K562 (cell line): ENCODE measurements around the gene HDAC5. TPM values are rescaled to one million over a fixed set of nuclear protein-coding genes. Genes with fewer than 3 reads are reported as not detected.
A peak's percentile ranks its signal among the peaks of the same experiment; 100 is the strongest.

ENCODE experiments used
- BRCA1 ChIP-seq, 2 experiments: fragments of 450-650 bp in 1 of 2; sonication (generic) in 1 of 2; formaldehyde crosslinking in 1 of 2; IDR thresholded peaks; 2 replicates each; pipeline versions ENCODE4 v1.5.0 to v1.6.1; 2017 to 2020; ENCODE audit warnings: mild to moderate bottlenecking in 1 of 2, missing genetic modification reagents in 1 of 2
- E2F5 ChIP-seq: sonication (generic); formaldehyde crosslinking; IDR thresholded peaks from 2 replicates; pipeline ENCODE4 v1.8.0; 2022; ENCODE audit warnings: mild to moderate bottlenecking, missing genetic modification reagents
- FOXK2 ChIP-seq, 2 experiments: fragments of 450-650 bp; IDR thresholded peaks in 1 of 2; conservative IDR thresholded peaks in 1 of 2; 2 replicates each; pipeline ENCODE4 v1.6.1; 2016; ENCODE audit warnings: low read depth in 2 of 2, mild to moderate bottlenecking in 1 of 2
- GABPA ChIP-seq: fragments of 200-800 bp; sonication (Bioruptor generic); conservative IDR thresholded peaks from 2 replicates; pipeline ENCODE4 v1.6.1; 2016; ENCODE audit warnings: low read depth, missing genetic modification characterization, missing compliant biosample characterization
- KAT8 ChIP-seq: fragments of 450-650 bp; IDR thresholded peaks from 2 replicates; pipeline ENCODE4 v1.6.1; 2016; ENCODE audit warnings: low read depth, mild to moderate bottlenecking
- KDM2B ChIP-seq: fragments of 250-450 bp; sonication (Bioruptor Pico); IDR thresholded peaks from 2 replicates; pipeline ENCODE4 v1.8.0; 2021; ENCODE audit warnings: mild to moderate bottlenecking, moderate library complexity
- LCOR ChIP-seq: sonication (generic); formaldehyde crosslinking; IDR thresholded peaks from 2 replicates; pipeline ENCODE4 v1.8.0; 2022; ENCODE audit warnings: mild to moderate bottlenecking, missing genetic modification reagents
- MEF2A ChIP-seq: IDR thresholded peaks from 2 replicates; pipeline ENCODE4 v1.6.1; 2011; ENCODE audit warnings: low read depth, mild to moderate bottlenecking, low read length, moderate library complexity; ENCODE audit not compliant: control insufficient read depth
- MNT ChIP-seq, 2 experiments: fragments of 450-650 bp; conservative IDR thresholded peaks; 2 replicates each; pipeline ENCODE4 v1.6.1; 2017; ENCODE audit warnings: mild to moderate bottlenecking in 2 of 2, moderate library complexity in 2 of 2
- MYC ChIP-seq, 2 experiments: fragments of 250-450 bp in 1 of 2; sonication (Bioruptor Pico) in 1 of 2; IDR thresholded peaks; 2 replicates each; pipeline versions ENCODE4 v1.5.1 to v1.6.1; 2012 to 2021; ENCODE audit warnings: low read depth in 2 of 2, borderline replicate concordance in 1 of 2, improper control_type of control experiment in 1 of 2, low read length in 1 of 2, mild to moderate bottlenecking in 1 of 2, moderate library complexity in 1 of 2
- PRPF4 ChIP-seq: fragments of 200-400 bp; formaldehyde crosslinking; IDR thresholded peaks from one replicate; pipeline ENCODE4 v1.6.1; 2017; ENCODE audit warnings: low read length, low read depth, mild to moderate bottlenecking; ENCODE audit not compliant: insufficient read depth, poor library complexity, severe bottlenecking
- SMARCA5 ChIP-seq: fragments of 450-650 bp; IDR thresholded peaks from 2 replicates; pipeline ENCODE4 v1.6.1; 2016
- SUPT5H ChIP-seq: fragments of 450-650 bp; IDR thresholded peaks from 2 replicates; pipeline ENCODE4 v1.6.1; 2016
- YY1 ChIP-seq, 3 experiments: IDR thresholded peaks; 2 replicates each; pipeline ENCODE4 v1.6.1; 2011; ENCODE audit warnings: low read length in 2 of 3, mild to moderate bottlenecking in 2 of 3, moderate library complexity in 2 of 3, borderline replicate concordance in 1 of 3, control low read depth in 1 of 3, low read depth in 1 of 3; ENCODE audit not compliant: insufficient read depth in 3 of 3, insufficient replicate concordance in 2 of 3, control insufficient read depth in 1 of 3, insufficient read length in 1 of 3; ENCODE audit errors: extremely low read depth in 1 of 3
- ZFP36 ChIP-seq: fragments of 150-350 bp; IDR thresholded peaks from 2 replicates; pipeline ENCODE4 v1.6.1; 2018; ENCODE audit warnings: low read length, low read depth; ENCODE audit not compliant: partially characterized antibody
- polyA plus RNA-seq, 8 experiments: library from polyadenylated mRNA; depleted of rRNA in 4 of 8; stranded (reverse) in 5 of 8; unstranded in 3 of 8; fragments of >200 nt; fragmentation: Nextera tagmentation in 2 of 8; fragmentation: Illumina TruSeq in 1 of 8; extraction: Ambion mirVana in 2 of 8; extraction: Trizol in 1 of 8; gene quantifications; 2 replicates each; pipeline versions ENCODE4 v1.2.1 to v1.2.3, GENCODE V29; 2011 to 2014; ENCODE audit warnings: inconsistent platforms in 1 of 8, missing spikeins in 1 of 8
- total RNA-seq, 7 experiments: library from RNA; depleted of rRNA in 6 of 7; stranded (reverse); fragments of >200 nt in 6 of 7; fragmentation: Illumina TruSeq in 2 of 7; extraction: Trizol in 2 of 7; gene quantifications; 2 replicates each; pipeline versions ENCODE4 v1.2.1 to v1.2.3, GENCODE V29; 2011 to 2021; ENCODE audit warnings: low replicate concordance in 1 of 7
- TF ChIP-seq, protein P1 (sequence below): fragments of 250-450 bp; sonication (Bioruptor Pico); IDR thresholded peaks from 2 replicates; pipeline ENCODE4 v1.4.0; 2020; ENCODE audit warnings: mild to moderate bottlenecking, moderate library complexity, borderline replicate concordance
- TF ChIP-seq, protein P2 (sequence below), 2 experiments: IDR thresholded peaks; 2 replicates each; pipeline ENCODE4 v1.6.1; 2012; ENCODE audit warnings: improper control_type of control experiment in 2 of 2, low read depth in 2 of 2, low read length in 2 of 2, borderline replicate concordance in 1 of 2

The HDAC5 gene
- total and polyA plus RNA-seq, 9 of the 15 experiments (the other 6 are each of a cell fraction or from before 2014, with no cell fraction given): 0.45 to 26.2 (median 16.4) TPM

GRCh38 chr17:44095647-44096496, 27.6 kb downstream of the HDAC5 start (continued):
- TF ChIP-seq, protein P1, sequence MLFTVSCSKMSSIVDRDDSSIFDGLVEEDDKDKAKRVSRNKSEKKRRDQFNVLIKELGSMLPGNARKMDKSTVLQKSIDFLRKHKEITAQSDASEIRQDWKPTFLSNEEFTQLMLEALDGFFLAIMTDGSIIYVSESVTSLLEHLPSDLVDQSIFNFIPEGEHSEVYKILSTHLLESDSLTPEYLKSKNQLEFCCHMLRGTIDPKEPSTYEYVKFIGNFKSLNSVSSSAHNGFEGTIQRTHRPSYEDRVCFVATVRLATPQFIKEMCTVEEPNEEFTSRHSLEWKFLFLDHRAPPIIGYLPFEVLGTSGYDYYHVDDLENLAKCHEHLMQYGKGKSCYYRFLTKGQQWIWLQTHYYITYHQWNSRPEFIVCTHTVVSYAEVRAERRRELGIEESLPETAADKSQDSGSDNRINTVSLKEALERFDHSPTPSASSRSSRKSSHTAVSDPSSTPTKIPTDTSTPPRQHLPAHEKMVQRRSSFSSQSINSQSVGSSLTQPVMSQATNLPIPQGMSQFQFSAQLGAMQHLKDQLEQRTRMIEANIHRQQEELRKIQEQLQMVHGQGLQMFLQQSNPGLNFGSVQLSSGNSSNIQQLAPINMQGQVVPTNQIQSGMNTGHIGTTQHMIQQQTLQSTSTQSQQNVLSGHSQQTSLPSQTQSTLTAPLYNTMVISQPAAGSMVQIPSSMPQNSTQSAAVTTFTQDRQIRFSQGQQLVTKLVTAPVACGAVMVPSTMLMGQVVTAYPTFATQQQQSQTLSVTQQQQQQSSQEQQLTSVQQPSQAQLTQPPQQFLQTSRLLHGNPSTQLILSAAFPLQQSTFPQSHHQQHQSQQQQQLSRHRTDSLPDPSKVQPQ (CRISPR knock-in tag): no peak
- TF ChIP-seq MEF2A (peak; percentile 91), BRCA1 (IDR thresholded peaks at IDR 0.05) (no peak), BRCA1 (CRISPR knock-in tag; IDR thresholded peaks at IDR 0.05) (no peak), LCOR (no peak), E2F5 (CRISPR knock-in tag) (no peak), MYC (IDR thresholded peaks at IDR 0.05; ENCODE audit: low read depth, low read length) (peak; percentile 43; the same call in 1 of the 2 replicates), MYC (CRISPR knock-in tag; IDR thresholded peaks at IDR 0.05; ENCODE audit: borderline replicate concordance, low read depth) (no peak), SMARCA5 (no peak), YY1 (IDR thresholded peaks at IDR 0.05; ENCODE audit: borderline replicate concordance in 1 of 3, control insufficient read depth in 1 of 3, extremely low read depth in 1 of 3, insufficient read depth in 3 of 3, insufficient read length in 1 of 3, insufficient replicate concordance in 2 of 3, low read depth in 1 of 3, low read length in 2 of 3) (peak in 1 of 3 experiments; percentile 19), GABPA (tag) (peak; percentile 78), ZFP36 (no peak), KDM2B (CRISPR knock-in tag) (no peak), FOXK2 (conservative IDR thresholded peaks at IDR 0.05 in 1 of 2, IDR thresholded peaks at IDR 0.05 in 1 of 2; ENCODE audit: low read depth in 2 of 2) (peak; percentile 19 to 55; a peak in 1 of 4 replicates), MNT (conservative IDR thresholded peaks at IDR 0.05) (peak; percentile 10 to 45; a peak in 1 of 4 replicates), KAT8 (no peak), PRPF4 (no peak), SUPT5H (peak; percentile 79)
- TF ChIP-seq, protein P2, sequence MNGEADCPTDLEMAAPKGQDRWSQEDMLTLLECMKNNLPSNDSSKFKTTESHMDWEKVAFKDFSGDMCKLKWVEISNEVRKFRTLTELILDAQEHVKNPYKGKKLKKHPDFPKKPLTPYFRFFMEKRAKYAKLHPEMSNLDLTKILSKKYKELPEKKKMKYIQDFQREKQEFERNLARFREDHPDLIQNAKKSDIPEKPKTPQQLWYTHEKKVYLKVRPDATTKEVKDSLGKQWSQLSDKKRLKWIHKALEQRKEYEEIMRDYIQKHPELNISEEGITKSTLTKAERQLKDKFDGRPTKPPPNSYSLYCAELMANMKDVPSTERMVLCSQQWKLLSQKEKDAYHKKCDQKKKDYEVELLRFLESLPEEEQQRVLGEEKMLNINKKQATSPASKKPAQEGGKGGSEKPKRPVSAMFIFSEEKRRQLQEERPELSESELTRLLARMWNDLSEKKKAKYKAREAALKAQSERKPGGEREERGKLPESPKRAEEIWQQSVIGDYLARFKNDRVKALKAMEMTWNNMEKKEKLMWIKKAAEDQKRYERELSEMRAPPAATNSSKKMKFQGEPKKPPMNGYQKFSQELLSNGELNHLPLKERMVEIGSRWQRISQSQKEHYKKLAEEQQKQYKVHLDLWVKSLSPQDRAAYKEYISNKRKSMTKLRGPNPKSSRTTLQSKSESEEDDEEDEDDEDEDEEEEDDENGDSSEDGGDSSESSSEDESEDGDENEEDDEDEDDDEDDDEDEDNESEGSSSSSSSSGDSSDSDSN (IDR thresholded peaks at IDR 0.05; ENCODE audit: borderline replicate concordance in 1 of 2, low read depth in 2 of 2, low read length in 2 of 2): peak in 1 of 2 experiments; percentile 61; a peak in 1 of 4 replicates
